HG03442 (cell line): ENCODE measurements around the gene ADCY10.
"Not testable (repeated sequence)": the region's sequence is repeated elsewhere in the genome, so short reads cannot be mapped to it uniquely, and the experiment has no call there.

ENCODE experiments used
- ATAC-seq: cut with Tn5 transposase; IDR thresholded peaks from one replicate; pipeline ENCODE4 v1.9.1; 2021; ENCODE audit warnings: mild to moderate bottlenecking, moderate library complexity; ENCODE audit not compliant: unreplicated experiment

The ADCY10 gene

GRCh38 chr1:167862432-167863076 is 51.4 kb downstream of the ADCY10 start:
- ATAC-seq, result no peak

GRCh38 chr1:167861664-167862381 is 52.1 kb downstream of the ADCY10 start:
- no peak for ATAC-seq

- no peak for ATAC-seq
Measured at GRCh38 chr1:167860231-167860923, 53.6 kb downstream of the ADCY10 start.

- ATAC-seq, result no peak
Measured at GRCh38 chr1:167856711-167857418, 57.1 kb downstream of the ADCY10 start.

- ATAC-seq, result no peak
Measured at GRCh38 chr1:167854184-167854583, 59.8 kb downstream of the ADCY10 start.

- no peak for ATAC-seq
Measured at GRCh38 chr1:167849666-167850065, 64.3 kb downstream of the ADCY10 start.

- no peak for ATAC-seq
Measured at GRCh38 chr1:167842872-167843271, 71.1 kb downstream of the ADCY10 start.

GRCh38 chr1:167841530-167841929 is 72.4 kb downstream of the ADCY10 start:
- ATAC-seq, result no peak

- no peak for ATAC-seq
Measured at GRCh38 chr1:167839009-167839408, 74.9 kb downstream of the ADCY10 start.

GRCh38 chr1:167837326-167837725 is 76.6 kb downstream of the ADCY10 start:
- no peak for ATAC-seq

GRCh38 chr1:167836197-167836596 is 77.7 kb downstream of the ADCY10 start:
- ATAC-seq, result no peak

- ATAC-seq, result no peak
Measured at GRCh38 chr1:167833904-167834303, 80.0 kb downstream of the ADCY10 start.

- no peak for ATAC-seq
Measured at GRCh38 chr1:167832693-167833092, 81.2 kb downstream of the ADCY10 start.

GRCh38 chr1:167830668-167831067 is 83.3 kb downstream of the ADCY10 start:
- ATAC-seq, result not testable (repeated sequence)

GRCh38 chr1:167829868-167830267 is 84.1 kb downstream of the ADCY10 start:
- ATAC-seq, result no peak

GRCh38 chr1:167826127-167826526 is 87.8 kb downstream of the ADCY10 start:
- ATAC-seq, result no peak

GRCh38 chr1:167825419-167826079 is 88.4 kb downstream of the ADCY10 start:
- no peak for ATAC-seq

- ATAC-seq, result no peak
Measured at GRCh38 chr1:167824163-167824794, 89.7 kb downstream of the ADCY10 start.

- no peak for ATAC-seq
Measured at GRCh38 chr1:167821969-167822685, 91.8 kb downstream of the ADCY10 start.

GRCh38 chr1:167821356-167821685 is 92.6 kb downstream of the ADCY10 start:
- ATAC-seq, result no peak
